Breast epithelium (tissue), 3 donors: ENCODE results near the gene TBC1D2.

Experiments used
- CTCF ChIP-seq, 3 donors: fragments of 450-650 bp; IDR thresholded peaks; one replicate each; pipeline ENCODE4 v1.5.1; 2016 to 2017; ENCODE audit warnings: antibody characterized with exemption in 3 of 3, mild to moderate bottlenecking in 3 of 3, moderate library complexity in 3 of 3
- POLR2A ChIP-seq: fragments of 450-650 bp; IDR thresholded peaks from one replicate; pipeline ENCODE4 v1.6.1; 2016; ENCODE audit warnings: antibody characterized with exemption, mild to moderate bottlenecking, moderate library complexity
- POLR2AphosphoS5 ChIP-seq, 3 donors: sonication (generic); formaldehyde crosslinking; IDR thresholded peaks; one replicate each; pipeline ENCODE4 v1.6.1; 2017; ENCODE audit warnings: antibody characterized with exemption in 3 of 3

DNA sequence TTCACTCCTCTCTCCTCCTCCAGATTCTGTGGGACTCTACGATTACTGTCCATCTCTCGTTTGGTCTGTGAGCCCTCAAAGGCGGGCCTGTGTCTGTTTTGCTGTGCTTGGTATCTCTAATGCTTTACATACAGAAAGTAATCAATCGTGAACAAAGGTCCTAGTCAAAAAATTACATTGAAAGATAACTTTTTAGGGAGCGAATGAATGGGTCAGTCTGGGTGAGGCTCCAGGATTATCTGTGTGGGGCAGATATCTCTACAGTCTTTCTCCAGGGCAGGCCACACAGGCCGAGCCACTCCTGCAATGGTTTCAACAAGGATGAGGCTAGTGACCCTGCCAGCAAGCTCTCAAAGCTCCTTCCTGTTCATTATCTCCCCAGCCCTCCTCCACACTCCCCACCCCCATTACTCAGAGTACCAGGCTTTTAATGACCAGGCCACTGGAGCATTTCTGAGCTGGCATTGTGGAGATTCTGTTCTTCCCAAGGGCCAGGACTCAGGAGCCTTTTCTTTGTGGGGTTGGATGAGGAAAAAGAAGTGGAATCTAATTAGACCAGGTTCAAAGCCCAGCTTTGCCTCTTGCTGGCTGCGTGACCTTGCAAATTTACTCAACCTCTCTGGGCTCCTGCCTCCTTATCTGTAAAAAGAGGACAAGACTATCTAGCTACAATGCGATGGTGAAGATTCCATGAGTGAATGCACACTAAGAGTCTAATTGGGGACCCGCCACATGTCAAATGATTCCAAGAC is 73.2 kb downstream of the TBC1D2 start:
- no peak for TF ChIP-seq CTCF (IDR thresholded peaks at IDR 0.05)
- no peak for TF ChIP-seq POLR2AphosphoS5 (IDR thresholded peaks at IDR 0.05)
- no peak for TF ChIP-seq POLR2A
